HL-60 (cell line): ENCODE results near the gene THAP12.
A peak's percentile ranks its signal among the peaks of the same experiment; 100 is the strongest.
"Not testable (repeated sequence)": the region's sequence is repeated elsewhere in the genome, so short reads cannot be mapped to it uniquely, and the experiment has no call there.

Source experiments
- DNase-seq, 2 experiments: peaks; one replicate each; pipeline ENCODE4 v3.0.0-alpha.2; 2010 to 2020; ENCODE audit warnings: low read depth in 1 of 2, low spot score in 1 of 2
- H3K27ac ChIP-seq: fragments of 250-450 bp; sonication (Bioruptor Pico); replicated peaks from 2 replicates; pipeline ENCODE4 v1.5.1; 2020; ENCODE audit warnings: mild to moderate bottlenecking, moderate library complexity
- H3K27me3 ChIP-seq: fragments of 250-450 bp; sonication (Bioruptor Pico); 2 replicates; pipeline ENCODE4 v1.5.1; 2021; ENCODE audit warnings: mild to moderate bottlenecking, moderate library complexity; ENCODE audit not compliant: insufficient read depth, poor library complexity, severe bottlenecking
- H3K4me3 ChIP-seq: replicated peaks from 2 replicates; pipeline ENCODE4 v1.5.1; 2011; ENCODE audit warnings: mild to moderate bottlenecking, control low read depth, low read length; ENCODE audit not compliant: insufficient read depth
- GABPA ChIP-seq: IDR thresholded peaks from 2 replicates; pipeline ENCODE4 v1.6.1; 2012; ENCODE audit warnings: low read depth
- POLR2AphosphoS5 ChIP-seq: IDR thresholded peaks from 2 replicates; pipeline ENCODE4 v1.6.1; 2012; ENCODE audit warnings: low read depth
- SPI1 ChIP-seq: IDR thresholded peaks from 2 replicates; pipeline ENCODE4 v1.6.1; 2012; ENCODE audit warnings: low read depth, mild to moderate bottlenecking, borderline replicate concordance
- TF ChIP-seq, protein P1 (sequence below): IDR thresholded peaks from 2 replicates; pipeline ENCODE4 v1.6.1; 2012; ENCODE audit warnings: low read depth; ENCODE audit not compliant: insufficient replicate concordance
- TF ChIP-seq, protein P2 (sequence below): IDR thresholded peaks from one replicate; pipeline ENCODE4 v1.5.1; 2011; ENCODE audit warnings: low read length, control low read depth, inconsistent platforms; ENCODE audit not compliant: insufficient read depth

THAP12 gene

DNA sequence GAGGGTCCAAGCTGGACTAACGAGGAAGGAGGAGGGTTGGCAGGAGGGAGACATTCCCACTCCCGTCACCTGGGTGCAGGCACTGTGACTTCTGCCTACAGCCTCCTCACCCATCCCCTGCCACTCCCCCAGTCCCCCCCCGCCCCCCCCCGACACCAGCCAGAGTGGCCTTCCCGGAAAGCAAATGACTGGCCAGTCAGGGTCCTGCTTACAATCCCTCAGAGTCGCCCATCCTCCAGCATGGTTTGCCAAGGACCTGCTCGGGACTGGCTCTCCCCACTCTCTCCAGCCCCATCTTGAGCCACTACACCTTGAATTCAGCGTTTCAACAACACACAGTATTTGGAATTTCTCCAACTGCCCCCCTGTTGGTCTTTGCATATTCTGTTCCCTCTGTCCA lies 59.6 kb downstream of the THAP12 start:
- Histone ChIP-seq H3K27ac (no peak overlapping the region), H3K4me3 (no peak overlapping the region), H3K27me3 (peaks cover 10% of the 10 kb centered on the region)
- no peak for DNase-seq
- TF ChIP-seq, protein P1, sequence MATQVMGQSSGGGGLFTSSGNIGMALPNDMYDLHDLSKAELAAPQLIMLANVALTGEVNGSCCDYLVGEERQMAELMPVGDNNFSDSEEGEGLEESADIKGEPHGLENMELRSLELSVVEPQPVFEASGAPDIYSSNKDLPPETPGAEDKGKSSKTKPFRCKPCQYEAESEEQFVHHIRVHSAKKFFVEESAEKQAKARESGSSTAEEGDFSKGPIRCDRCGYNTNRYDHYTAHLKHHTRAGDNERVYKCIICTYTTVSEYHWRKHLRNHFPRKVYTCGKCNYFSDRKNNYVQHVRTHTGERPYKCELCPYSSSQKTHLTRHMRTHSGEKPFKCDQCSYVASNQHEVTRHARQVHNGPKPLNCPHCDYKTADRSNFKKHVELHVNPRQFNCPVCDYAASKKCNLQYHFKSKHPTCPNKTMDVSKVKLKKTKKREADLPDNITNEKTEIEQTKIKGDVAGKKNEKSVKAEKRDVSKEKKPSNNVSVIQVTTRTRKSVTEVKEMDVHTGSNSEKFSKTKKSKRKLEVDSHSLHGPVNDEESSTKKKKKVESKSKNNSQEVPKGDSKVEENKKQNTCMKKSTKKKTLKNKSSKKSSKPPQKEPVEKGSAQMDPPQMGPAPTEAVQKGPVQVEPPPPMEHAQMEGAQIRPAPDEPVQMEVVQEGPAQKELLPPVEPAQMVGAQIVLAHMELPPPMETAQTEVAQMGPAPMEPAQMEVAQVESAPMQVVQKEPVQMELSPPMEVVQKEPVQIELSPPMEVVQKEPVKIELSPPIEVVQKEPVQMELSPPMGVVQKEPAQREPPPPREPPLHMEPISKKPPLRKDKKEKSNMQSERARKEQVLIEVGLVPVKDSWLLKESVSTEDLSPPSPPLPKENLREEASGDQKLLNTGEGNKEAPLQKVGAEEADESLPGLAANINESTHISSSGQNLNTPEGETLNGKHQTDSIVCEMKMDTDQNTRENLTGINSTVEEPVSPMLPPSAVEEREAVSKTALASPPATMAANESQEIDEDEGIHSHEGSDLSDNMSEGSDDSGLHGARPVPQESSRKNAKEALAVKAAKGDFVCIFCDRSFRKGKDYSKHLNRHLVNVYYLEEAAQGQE, result no peak
- TF ChIP-seq, protein P2, sequence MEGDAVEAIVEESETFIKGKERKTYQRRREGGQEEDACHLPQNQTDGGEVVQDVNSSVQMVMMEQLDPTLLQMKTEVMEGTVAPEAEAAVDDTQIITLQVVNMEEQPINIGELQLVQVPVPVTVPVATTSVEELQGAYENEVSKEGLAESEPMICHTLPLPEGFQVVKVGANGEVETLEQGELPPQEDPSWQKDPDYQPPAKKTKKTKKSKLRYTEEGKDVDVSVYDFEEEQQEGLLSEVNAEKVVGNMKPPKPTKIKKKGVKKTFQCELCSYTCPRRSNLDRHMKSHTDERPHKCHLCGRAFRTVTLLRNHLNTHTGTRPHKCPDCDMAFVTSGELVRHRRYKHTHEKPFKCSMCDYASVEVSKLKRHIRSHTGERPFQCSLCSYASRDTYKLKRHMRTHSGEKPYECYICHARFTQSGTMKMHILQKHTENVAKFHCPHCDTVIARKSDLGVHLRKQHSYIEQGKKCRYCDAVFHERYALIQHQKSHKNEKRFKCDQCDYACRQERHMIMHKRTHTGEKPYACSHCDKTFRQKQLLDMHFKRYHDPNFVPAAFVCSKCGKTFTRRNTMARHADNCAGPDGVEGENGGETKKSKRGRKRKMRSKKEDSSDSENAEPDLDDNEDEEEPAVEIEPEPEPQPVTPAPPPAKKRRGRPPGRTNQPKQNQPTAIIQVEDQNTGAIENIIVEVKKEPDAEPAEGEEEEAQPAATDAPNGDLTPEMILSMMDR, result no peak
- no peak for TF ChIP-seq SPI1
- no peak for TF ChIP-seq POLR2AphosphoS5
- TF ChIP-seq GABPA, result no peak

DNA sequence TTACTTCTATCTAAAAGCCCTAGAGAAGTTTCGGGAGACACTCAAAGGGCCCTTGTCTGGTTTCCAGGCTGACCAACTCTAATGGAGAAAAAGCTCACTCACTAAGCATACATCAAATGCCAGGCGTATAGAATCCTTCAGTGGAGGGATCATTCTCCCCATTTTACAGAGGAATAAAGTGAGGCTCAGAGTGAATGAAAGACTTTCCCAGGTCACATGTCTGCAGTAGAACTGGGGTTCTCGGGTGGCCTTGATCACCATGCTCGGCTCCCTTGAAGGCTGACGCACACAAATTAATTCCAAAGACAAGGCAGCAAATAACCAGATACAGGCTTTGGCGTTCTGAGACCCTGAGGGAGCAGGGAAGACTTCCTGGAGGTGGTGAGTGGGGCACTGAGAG lies 60.0 kb downstream of the THAP12 start:
- TF ChIP-seq, protein P2, result no peak
- TF ChIP-seq POLR2AphosphoS5 (no peak), GABPA (no peak)
- H3K27me3 ChIP-seq, result peaks cover 10% of the 10 kb centered on the region

DNA sequence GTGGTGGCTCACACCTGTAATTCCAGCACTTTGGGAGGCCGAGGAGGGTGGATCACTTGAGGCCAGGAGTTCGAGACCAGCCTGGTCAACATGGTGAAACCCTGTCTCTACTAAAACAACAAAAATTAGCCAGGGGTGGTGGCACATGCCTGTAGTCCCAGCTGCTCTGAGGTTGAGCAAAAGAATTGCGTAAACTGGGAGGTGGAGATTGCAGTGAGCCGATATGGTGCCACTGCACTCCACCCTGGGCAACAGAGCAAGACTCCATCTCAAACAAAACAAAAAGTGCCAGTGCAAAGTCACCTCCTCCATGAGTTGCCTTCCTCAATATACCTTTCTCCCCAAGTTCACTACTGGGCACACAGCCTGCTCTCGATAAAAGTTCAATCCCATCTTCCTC lies 61.1 kb downstream of the THAP12 start:
- peaks cover 10% of the 10 kb centered on the region for H3K27me3 ChIP-seq
- not testable (repeated sequence) for H3K27ac ChIP-seq, H3K4me3 ChIP-seq
- DNase-seq, result peak in 1 of 2 experiments; percentile 51

More for the DNA sequence above, 60.0 kb downstream of the THAP12 start:
- no peak overlapping the region for H3K27ac ChIP-seq
- H3K4me3 ChIP-seq, result no peak overlapping the region
- DNase-seq, result no peak

DNA sequence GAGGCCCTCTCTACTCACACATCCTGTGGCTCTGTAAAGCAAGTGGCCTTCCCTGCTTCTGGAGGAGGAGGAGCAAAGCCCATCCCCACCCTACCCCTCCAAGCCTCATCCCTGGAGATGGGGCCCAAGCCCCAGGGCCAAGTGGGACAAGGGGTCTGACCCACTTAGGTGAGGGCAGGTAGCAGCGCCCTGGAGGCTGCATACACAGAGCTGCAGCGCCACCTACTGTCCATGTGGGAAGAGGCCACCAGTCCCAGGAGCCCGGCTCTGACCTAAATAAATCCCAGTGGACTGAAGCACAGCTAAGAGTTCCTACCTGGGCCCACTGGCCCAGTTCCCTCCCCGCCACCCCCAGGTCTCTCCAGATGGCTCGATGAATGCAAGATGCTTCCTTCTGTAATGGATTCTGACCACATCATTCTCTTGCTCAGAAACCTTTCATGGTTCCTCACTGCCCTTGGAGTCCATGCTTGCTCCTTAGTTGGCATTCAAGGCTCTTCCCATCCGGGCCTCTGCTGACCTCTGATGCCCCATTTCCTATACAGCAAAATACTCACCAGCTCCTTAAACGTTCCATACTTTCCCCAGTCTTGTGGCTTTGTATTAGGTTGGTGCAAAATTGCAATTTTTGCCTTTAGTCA lies 62.1 kb downstream of the THAP12 start:
- peak; percentile 63 to 77 for DNase-seq
- Histone ChIP-seq H3K4me3 (no peak overlapping the region), H3K27me3 (peaks cover 10% of the 10 kb centered on the region), H3K27ac (no peak overlapping the region)
- no peak for TF ChIP-seq POLR2AphosphoS5
- TF ChIP-seq, protein P2, result peak; percentile 78

DNA sequence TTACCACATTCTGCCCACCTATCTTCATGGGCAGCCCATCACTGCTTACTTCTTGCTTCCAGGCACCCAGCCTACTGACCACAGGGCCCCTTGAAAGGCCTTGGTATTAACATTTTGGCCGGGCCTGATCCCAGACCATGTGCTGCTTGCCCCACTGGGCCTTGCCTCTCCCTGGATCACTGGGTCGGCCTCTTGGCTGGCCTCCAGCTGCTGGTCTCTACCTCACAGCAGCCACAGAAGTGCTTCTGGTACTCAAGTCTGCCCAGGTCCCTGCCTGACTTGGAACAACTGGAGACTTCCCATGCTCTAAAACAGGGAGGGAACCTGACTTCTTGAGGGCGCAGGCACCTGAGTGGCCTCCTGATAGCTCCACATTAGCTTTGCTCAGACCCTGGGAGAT lies 63.6 kb downstream of the THAP12 start:
- H3K4me3 ChIP-seq, result no peak overlapping the region
- H3K27ac ChIP-seq, result no peak overlapping the region
- peaks cover 9% of the 10 kb centered on the region for H3K27me3 ChIP-seq
- no peak for DNase-seq
- TF ChIP-seq, protein P2, result no peak
- TF ChIP-seq POLR2AphosphoS5 (no peak), GABPA (no peak), SPI1 (no peak)
- TF ChIP-seq, protein P1, result no peak
